BLaER1 treated with 17β-estradiol and CSF1 and Interleukin-3, amounts not matched to agents 10 nM and 100 nM (cell line): Measurements from ENCODE around the gene SKIC8.

ENCODE experiments used
- H3K27ac ChIP-seq, 11 experiments: shearing (Covaris generic); formaldehyde crosslinking; 2 replicates each; pipeline ENCODE4 v1.8.1; 2022
- H3K27me3 ChIP-seq, 11 experiments: shearing (Covaris generic); formaldehyde crosslinking; 2 replicates each; pipeline ENCODE4 v1.8.1; 2022
- H3K36me3 ChIP-seq, 11 experiments: shearing (Covaris generic); formaldehyde crosslinking; 2 replicates each; pipeline ENCODE4 v1.8.1; 2022
- H3K4me1 ChIP-seq, 10 experiments: shearing (Covaris generic); formaldehyde crosslinking; 2 replicates each; pipeline ENCODE4 v1.8.1; 2022
- H3K4me2 ChIP-seq, 11 experiments: shearing (Covaris generic); formaldehyde crosslinking; 2 replicates each; pipeline ENCODE4 v1.8.1; 2022
- H3K4me3 ChIP-seq, 10 experiments: shearing (Covaris generic); formaldehyde crosslinking; 2 replicates each; pipeline ENCODE4 v1.8.1; 2022
- H3K9ac ChIP-seq, 11 experiments: shearing (Covaris generic); formaldehyde crosslinking; 2 replicates each; pipeline ENCODE4 v1.8.1; 2022
- H3K9me3 ChIP-seq, 11 experiments: shearing (Covaris generic); formaldehyde crosslinking; replicated peaks in 1 of 11; 2 replicates each; pipeline ENCODE4 v1.8.1; 2022
- H4K20me1 ChIP-seq, 11 experiments: shearing (Covaris generic); formaldehyde crosslinking; 2 replicates each; pipeline ENCODE4 v1.8.1; 2022
- Cebpa-rat ChIP-seq, 11 experiments: shearing (Covaris generic); IDR thresholded peaks; 2 replicates each; pipeline ENCODE4 v1.8.1; 2022

Gene SKIC8

GRCh38 chr15:78316283-78317083 is 17.1 kb upstream of the SKIC8 start:
- peak overlapping the region in 6 of 11 experiments; percentile 0 to 40 (median 24); a peak in 9 of 22 replicates for H3K4me2 ChIP-seq
- no peak overlapping the region for H3K4me3 ChIP-seq
- no peak for TF ChIP-seq Cebpa-rat (IDR thresholded peaks at IDR 0.05)
- no peaks in the 10 kb centered on the region for H3K9me3 ChIP-seq
- H3K27me3 ChIP-seq, result no peaks in the 10 kb centered on the region
- H3K36me3 ChIP-seq, result no peaks in the 10 kb centered on the region
- H3K27ac ChIP-seq, result peak overlapping the region in 2 of 11 experiments; percentile 38 to 52; a peak in 2 of 22 replicates
- peak overlapping the region in 5 of 11 experiments; percentile 13 to 38 (median 27); a peak in 6 of 22 replicates for H3K9ac ChIP-seq
- no peaks in the 10 kb centered on the region for H4K20me1 ChIP-seq
- H3K4me1 ChIP-seq, result peaks cover 0 to 34% (median 18%) of the 10 kb centered on the region in 10 experiments; a peak in 14 of 20 replicates

GRCh38 chr15:78315686-78316282 is 16.4 kb upstream of the SKIC8 start:
- Histone ChIP-seq H3K9me3 (no peaks in the 10 kb centered on the region), H3K4me3 (no peak overlapping the region), H3K27ac (peak overlapping the region in 2 of 11 experiments; percentile 38 to 52; a peak in 2 of 22 replicates), H3K4me2 (peak overlapping the region in 6 of 11 experiments; percentile 0 to 40 (median 24); a peak in 7 of 22 replicates), H3K36me3 (no peaks in the 10 kb centered on the region), H3K9ac (peak overlapping the region in 6 of 11 experiments; percentile 13 to 38 (median 24); a peak in 6 of 22 replicates), H4K20me1 (no peaks in the 10 kb centered on the region), H3K4me1 (peaks cover 0 to 34% (median 18%) of the 10 kb centered on the region in 10 experiments; a peak in 14 of 20 replicates), H3K27me3 (no peaks in the 10 kb centered on the region)
- no peak for TF ChIP-seq Cebpa-rat (IDR thresholded peaks at IDR 0.05)

GRCh38 chr15:78314181-78314581 is 14.8 kb upstream of the SKIC8 start:
- Histone ChIP-seq H3K4me2 (no peak overlapping the region), H3K27me3 (no peaks in the 10 kb centered on the region), H3K9ac (no peak overlapping the region), H3K9me3 (no peaks in the 10 kb centered on the region), H4K20me1 (no peaks in the 10 kb centered on the region), H3K4me3 (no peak overlapping the region), H3K36me3 (no peaks in the 10 kb centered on the region), H3K4me1 (peaks cover 0 to 37% (median 21%) of the 10 kb centered on the region in 10 experiments; a peak in 14 of 20 replicates), H3K27ac (no peak overlapping the region)
- no peak for TF ChIP-seq Cebpa-rat (IDR thresholded peaks at IDR 0.05)

GRCh38 chr15:78313383-78313782 is 14.0 kb upstream of the SKIC8 start:
- H3K4me3 ChIP-seq, result no peak overlapping the region
- H3K9me3 ChIP-seq, result no peaks in the 10 kb centered on the region
- H3K27ac ChIP-seq, result no peak overlapping the region
- peaks cover 0 to 45% (median 29%) of the 10 kb centered on the region in 10 experiments; a peak in 19 of 20 replicates for H3K4me1 ChIP-seq
- H4K20me1 ChIP-seq, result no peaks in the 10 kb centered on the region
- TF ChIP-seq Cebpa-rat (IDR thresholded peaks at IDR 0.05), result no peak
- H3K27me3 ChIP-seq, result no peaks in the 10 kb centered on the region
- no peaks in the 10 kb centered on the region for H3K36me3 ChIP-seq
- H3K4me2 ChIP-seq, result 0 out of 22 replicates have a peak overlapping the region, but pooled peaks of 1 of the 11 experiments have one; percentile 16
- no peak overlapping the region for H3K9ac ChIP-seq

GRCh38 chr15:78312957-78313356 is 13.5 kb upstream of the SKIC8 start:
- peak overlapping the region in 7 of 11 experiments; percentile 29 to 69 (median 42); a peak in 8 of 22 replicates for H3K4me2 ChIP-seq

GRCh38 chr15:78312536-78312935 is 13.1 kb upstream of the SKIC8 start:
- TF ChIP-seq Cebpa-rat (IDR thresholded peaks at IDR 0.05), result no peak
- H3K27me3 ChIP-seq, result no peaks in the 10 kb centered on the region
- H3K27ac ChIP-seq, result no peak overlapping the region
- peaks cover 5 to 51% (median 35%) of the 10 kb centered on the region in 10 experiments; a peak in 19 of 20 replicates for H3K4me1 ChIP-seq
- no peak overlapping the region for H3K9ac ChIP-seq
- no peaks in the 10 kb centered on the region for H3K36me3 ChIP-seq
- H3K4me2 ChIP-seq, result peak overlapping the region in 8 of 11 experiments; percentile 23 to 69 (median 36); a peak in 13 of 22 replicates
- no peaks in the 10 kb centered on the region for H4K20me1 ChIP-seq
- no peaks in the 10 kb centered on the region for H3K9me3 ChIP-seq
- H3K4me3 ChIP-seq, result no peak overlapping the region

More at GRCh38 chr15:78312957-78313356, 13.5 kb upstream of the SKIC8 start:
- H3K9me3 ChIP-seq, result no peaks in the 10 kb centered on the region
- no peaks in the 10 kb centered on the region for H3K36me3 ChIP-seq
- no peak overlapping the region for H3K4me3 ChIP-seq
- no peak for TF ChIP-seq Cebpa-rat (IDR thresholded peaks at IDR 0.05)
- no peak overlapping the region for H3K9ac ChIP-seq
- no peaks in the 10 kb centered on the region for H3K27me3 ChIP-seq
- H3K4me1 ChIP-seq, result peaks cover 4 to 49% (median 33%) of the 10 kb centered on the region in 10 experiments; a peak in 19 of 20 replicates
- no peak overlapping the region for H3K27ac ChIP-seq
- no peaks in the 10 kb centered on the region for H4K20me1 ChIP-seq

GRCh38 chr15:78311292-78311691 is 11.9 kb upstream of the SKIC8 start:
- no peak for TF ChIP-seq Cebpa-rat (IDR thresholded peaks at IDR 0.05)
- H3K4me2 ChIP-seq, result no peak overlapping the region
- H3K4me1 ChIP-seq, result peaks cover 5 to 46% (median 32%) of the 10 kb centered on the region in 10 experiments; a peak in 19 of 20 replicates
- no peak overlapping the region for H3K27ac ChIP-seq
- no peaks in the 10 kb centered on the region for H3K9me3 ChIP-seq
- no peaks in the 10 kb centered on the region for H3K27me3 ChIP-seq
- H3K36me3 ChIP-seq, result no peaks in the 10 kb centered on the region
- H4K20me1 ChIP-seq, result no peaks in the 10 kb centered on the region
- no peak overlapping the region for H3K9ac ChIP-seq
- no peak overlapping the region for H3K4me3 ChIP-seq

- Histone ChIP-seq H3K27me3 (no peaks in the 10 kb centered on the region), H3K9me3 (0 out of 22 replicates have a peak, but pooled peaks cover 0 to 7% (median 0%) of the 10 kb centered on the region in 11 experiments), H3K36me3 (no peaks in the 10 kb centered on the region), H3K4me3 (no peak overlapping the region), H3K4me1 (peaks cover 5 to 35% (median 27%) of the 10 kb centered on the region in 10 experiments; a peak in 19 of 20 replicates), H3K27ac (no peak overlapping the region), H3K4me2 (peak overlapping the region; percentile 21 to 79 (median 65)), H4K20me1 (no peaks in the 10 kb centered on the region), H3K9ac (peak overlapping the region in 9 of 11 experiments; percentile 14 to 49 (median 19); a peak in 11 of 22 replicates)
- no peak for TF ChIP-seq Cebpa-rat (IDR thresholded peaks at IDR 0.05)
Measured at GRCh38 chr15:78308422-78309032, 9.1 kb upstream of the SKIC8 start.
